GM18868 (cell line): ENCODE results near the gene TRIM3.
"Not testable (repeated sequence)": the region's sequence is repeated elsewhere in the genome, so short reads cannot be mapped to it uniquely, and the experiment has no call there.

ENCODE experiments used
- ATAC-seq: cut with Tn5 transposase; IDR thresholded peaks from one replicate; pipeline ENCODE4 v1.9.1; 2021; ENCODE audit warnings: mild to moderate bottlenecking, moderate library complexity; ENCODE audit not compliant: unreplicated experiment

The TRIM3 gene

DNA sequence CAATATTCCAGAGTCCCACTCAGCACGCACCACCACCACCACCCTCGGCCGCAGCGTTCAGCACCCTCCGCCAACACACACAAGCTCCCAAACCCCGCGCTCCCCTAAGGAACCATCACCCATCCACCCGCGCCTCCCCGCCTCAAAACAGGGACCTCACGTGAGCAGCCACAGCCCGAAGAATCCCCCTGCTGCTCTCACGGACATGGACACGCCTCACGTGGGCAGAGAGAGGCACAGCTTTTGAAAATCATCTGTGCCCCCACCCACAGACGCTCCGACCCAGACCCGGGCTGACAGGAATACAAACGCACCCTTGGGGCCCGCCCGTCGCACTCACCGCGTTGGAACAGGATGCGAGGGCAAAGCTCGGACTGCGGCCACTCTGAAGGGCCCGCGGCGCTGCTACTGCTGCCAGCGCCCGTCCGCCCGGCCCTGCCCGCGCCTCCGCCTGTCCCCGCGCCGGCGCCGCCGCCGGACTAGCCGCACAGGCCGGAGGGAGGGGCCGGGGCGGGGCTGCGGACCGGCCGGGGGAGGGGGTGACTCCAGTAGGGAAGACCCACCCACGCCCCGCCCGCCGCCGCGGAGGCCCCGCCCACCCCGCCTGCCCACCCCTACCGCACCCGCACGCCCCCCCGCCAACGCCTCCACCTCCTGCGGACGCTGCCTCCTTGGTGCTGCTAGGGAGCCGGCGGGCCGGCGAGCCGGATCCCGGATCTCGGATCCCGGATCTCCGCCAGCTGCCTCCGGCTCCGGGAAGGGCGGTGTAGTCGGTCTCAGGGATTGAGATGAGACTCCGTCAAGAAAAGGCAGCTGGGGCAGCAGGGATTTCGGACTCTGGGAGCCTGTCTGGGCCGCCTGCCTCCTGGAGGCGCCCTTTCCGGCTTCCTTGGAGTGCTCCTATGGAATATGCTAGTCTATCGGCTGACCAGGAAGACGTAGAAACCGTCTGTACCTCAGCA, at the start of gene TRIM3:
TRIM3 (minus strand) TSS at position 491 of the 962 bp plus-strand sequence. CDS start 8,246 bp downstream, outside the sequence.
- peak; percentile 58 for ATAC-seq

DNA sequence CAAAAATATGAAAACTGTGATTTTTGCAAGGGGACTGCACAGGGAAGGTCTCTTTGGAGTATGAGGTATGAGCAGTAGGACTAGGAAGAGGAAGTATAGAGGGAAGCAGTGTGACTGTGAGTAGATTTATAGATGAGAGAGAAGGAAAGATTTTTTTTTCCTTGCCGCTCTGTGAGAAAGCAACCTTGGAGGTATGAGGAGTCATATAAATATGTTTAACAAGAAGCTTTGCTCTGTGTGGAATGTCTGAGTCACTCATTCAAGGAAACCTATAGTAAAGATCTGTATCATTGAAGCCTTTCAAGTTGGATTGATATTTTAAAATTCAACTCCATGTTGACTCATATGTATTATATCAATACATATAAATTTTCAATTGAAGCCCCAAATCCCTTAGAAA, 49.5 kb upstream of the TRIM3 start:
- ATAC-seq: no peak

DNA sequence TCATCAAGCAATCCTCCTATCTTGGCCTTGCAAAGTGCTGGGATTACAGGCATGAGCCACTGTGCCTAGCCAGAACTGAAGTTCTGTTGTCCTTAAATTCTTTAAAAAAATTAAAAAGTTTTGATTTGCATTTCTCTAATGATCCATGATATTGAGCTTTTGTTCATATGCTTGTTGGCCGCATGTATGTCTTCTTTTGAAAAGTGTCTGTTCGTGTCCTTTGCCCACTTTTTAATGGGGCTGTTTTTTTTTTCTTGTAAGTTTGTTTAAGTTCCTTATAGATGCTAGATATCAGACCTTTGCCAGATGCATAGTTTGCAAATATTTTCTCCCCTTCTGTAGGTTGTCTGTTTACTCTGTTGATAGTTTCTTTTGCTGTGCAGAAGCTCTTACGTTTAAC, 48.2 kb upstream of the TRIM3 start:
- ATAC-seq: not testable (repeated sequence)

DNA sequence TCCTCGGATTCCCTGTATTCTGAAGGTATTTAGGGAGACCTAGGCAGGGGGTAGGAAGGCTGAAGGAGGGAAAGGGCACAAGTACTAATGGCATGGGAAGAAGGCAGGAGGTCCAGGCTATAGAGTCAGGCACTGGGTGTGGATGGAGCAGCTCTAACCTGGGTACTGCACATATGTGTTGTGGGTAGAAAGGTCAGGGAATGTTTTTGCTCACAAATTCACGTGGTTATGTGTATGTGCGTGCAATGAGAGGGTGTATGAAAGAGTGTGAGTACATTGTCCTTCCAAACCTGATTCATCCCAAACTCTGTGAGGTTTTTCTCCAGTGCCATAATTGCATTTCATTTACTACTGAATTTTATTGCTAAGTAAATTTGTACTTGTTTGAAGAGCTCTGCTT, 46.5 kb upstream of the TRIM3 start:
- ATAC-seq: no peak

DNA sequence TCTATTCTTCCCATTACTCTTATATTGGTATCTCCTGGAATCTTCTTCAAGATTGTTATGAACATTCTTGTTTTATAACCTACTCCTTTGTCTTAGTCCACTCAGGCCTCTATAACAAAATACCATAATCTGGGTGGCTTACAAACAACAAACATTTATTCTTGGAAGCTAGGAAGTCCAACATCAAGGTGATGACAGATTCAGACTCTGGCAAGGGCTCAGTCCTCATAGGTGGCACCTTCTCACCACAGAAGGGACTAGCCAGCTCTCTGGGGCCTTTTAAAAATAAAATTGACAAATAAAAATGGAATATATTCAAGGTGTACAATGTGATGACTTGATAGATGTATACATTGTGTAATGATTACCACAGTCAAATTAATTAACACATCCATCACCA, 43.1 kb upstream of the TRIM3 start:
- no peak for ATAC-seq

DNA sequence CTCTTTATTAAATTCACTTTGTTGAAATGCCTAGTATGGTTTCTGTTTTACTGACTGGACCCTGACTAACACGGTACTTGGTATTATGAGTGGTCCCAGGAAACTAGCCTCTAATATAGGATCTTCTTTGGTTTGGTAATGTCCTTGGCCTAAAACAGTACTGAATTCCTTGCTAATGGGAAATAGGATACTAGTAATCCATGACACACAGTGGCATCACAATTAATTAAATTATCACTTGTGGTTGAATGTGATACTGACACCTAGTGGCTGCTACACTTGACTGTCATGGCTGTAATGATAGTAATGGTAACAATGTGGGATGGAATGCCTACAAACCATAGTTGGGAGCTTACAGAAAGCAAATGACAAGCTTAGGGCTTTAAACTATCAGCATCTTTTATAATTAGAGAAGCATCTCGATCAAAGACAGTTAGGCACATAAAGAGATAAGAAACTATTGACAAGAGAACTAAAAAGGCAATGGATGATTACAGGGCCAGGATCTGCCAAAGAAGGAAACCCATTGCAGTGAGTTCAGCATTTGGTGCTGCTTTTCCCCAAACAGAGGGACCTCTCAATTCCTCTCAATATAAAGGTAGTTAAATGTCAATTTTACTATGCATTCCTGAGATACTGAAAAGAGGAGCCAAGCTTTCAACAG, 32.0 kb upstream of the TRIM3 start:
- no peak for ATAC-seq

DNA sequence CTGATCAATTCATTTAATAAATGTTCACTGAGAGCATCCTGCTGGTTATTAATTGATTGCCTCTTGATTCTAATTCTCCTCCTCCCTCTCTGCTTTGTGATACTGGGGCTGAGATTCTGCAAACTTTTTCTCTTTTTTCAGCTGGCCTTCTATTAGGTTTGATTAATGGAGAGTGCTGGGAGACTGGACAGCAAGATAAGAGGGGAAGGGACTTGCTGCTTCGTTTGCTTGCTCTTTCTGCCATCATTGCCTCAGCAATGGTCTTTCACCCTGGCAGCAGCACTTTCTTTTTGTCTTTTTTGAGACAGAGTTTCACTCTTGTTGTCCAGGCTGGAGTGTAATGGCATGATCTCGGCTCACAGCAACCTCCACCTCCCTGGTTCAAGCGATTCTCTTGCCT, 30.4 kb upstream of the TRIM3 start:
- ATAC-seq: no peak

DNA sequence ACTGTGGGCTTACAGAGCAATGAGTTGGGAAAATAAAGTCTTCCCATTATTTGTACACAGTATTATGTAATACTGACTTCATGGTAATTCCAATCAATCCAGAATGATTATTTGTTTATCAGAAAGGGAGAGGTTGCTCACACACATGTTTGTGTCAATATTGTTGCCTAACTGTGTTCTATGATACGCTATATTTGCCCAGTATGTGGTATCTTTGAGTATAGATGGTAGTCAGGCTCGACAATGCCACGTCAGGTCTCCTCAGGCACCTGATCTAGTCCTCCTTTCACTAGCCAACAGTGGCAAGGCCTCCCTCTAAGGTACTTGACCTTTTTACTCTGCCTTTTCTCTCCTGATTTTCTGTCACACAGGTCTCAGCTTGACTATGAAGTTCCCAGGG, 28.6 kb upstream of the TRIM3 start:
- no peak for ATAC-seq

DNA sequence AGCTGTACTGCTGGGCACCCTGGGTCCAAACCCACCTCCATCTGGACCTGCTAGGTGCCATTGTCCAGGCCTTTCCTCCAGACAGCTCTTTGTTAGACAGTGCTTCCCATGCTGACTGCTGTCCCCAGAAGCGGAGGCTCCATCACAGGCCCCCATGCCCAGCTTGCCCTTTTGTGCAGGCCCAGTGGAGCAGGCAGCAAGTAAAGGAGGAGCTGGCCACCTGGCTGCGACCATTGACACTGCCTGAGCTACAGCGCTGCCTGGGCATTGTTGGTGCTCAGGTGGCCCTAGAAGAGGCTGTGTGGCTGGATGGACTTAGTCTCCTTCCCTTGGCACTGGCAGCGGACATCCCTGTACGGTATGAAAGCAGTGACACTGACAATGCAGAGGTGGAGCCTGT, 24.8 kb upstream of the TRIM3 start:
- no peak for ATAC-seq

DNA sequence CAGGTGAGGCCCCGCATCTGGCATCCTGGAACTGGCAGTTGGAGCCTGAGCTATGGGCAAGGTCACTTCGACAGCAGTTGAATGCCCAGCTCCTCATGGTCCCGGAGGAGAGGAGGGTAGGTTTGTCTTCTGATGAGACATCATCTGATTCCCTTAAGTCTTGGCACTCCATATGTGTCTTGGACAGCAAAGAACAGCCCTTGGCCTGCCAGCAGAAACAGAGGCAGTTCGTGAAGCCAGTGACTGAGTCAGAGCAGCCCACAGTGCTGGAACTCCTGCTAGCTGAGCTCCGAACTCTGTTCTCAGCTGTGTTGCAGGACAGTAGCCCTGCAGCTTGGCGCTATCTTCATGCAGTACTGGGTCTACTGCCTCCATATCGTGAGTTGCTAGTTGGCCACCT, 24.4 kb upstream of the TRIM3 start:
- ATAC-seq: no peak

DNA sequence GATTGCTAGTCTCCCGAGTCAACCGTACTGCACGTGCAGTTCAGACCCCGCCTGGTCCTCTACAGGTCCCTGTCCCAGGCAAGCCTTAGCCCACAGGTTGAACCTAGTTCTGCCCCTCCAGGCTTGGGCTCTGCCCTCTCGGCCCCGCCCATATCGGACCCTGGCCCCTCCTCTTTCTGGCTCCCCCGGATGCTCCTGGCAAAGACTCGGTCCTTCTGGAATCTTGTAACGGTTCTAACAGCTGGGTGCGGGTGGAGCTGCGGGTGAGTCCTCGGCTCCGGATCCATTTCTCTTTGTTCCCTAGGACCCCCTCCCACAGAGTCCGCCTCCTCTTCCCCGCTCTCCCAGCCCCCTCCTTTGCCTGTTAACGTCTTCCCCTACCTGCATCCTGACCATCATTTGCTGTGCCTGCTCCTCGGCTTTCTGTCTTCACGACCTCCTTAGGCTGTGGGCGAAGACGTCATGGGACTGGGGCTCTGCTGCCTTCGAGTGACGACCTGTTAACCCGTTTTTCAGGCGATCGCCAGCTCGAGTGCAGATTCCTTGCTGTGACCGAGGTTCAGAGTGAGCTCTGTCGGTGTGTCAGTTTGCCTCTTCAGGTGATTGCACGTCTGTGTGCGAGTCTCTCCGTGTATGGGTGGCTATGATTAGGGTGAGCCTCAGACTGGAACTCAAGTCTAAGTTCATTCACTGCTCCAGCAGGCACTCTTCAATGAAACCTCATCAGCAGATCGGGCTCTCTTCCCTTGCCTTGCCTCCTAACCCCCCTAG, 23.5 kb upstream of the TRIM3 start, which contains the start of gene DNHD1:
DNHD1 (plus strand) TSS at position 212 of the 771 bp plus-strand sequence. CDS start 936 bp downstream, outside the sequence.
- ATAC-seq: no peak

DNA sequence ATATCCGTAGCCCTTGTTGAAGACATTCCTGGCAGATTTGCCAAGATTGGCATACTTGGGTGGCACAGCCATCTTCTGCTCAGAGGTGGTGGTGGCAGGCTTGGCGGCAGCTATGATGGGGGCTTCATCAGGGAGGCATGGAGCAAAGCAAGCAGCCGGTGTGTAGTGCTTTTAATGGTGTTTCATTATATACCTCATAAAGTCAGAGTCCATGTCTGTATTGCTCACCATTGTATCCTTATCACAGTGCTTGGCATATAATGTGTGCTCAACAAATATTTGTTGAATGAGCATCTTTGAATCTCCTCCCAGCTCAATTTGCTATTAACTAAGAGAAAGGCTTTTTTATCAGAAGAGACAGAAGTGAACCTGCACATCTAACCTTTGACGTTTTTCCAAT, 15.6 kb upstream of the TRIM3 start:
- ATAC-seq: no peak

DNA sequence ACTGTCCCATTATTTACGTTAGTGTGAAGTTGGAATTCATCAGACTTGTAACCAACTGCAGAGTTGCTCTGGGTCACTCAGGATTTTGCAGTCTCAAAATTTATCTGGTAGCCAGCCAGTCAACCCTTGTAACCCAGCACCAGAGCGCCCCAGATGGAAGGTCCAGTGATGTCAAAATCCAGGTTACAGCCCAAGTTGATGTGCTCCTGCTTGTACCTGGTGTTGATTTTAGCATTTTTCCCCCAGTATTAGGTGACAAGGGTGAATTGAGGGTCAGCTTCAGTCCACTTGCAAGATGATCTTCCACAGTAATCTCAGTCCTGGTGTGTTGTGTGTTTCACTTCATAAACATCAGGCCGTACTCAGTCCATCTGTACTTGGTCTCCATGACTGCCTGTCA, 15.1 kb upstream of the TRIM3 start:
- ATAC-seq: no peak

DNA sequence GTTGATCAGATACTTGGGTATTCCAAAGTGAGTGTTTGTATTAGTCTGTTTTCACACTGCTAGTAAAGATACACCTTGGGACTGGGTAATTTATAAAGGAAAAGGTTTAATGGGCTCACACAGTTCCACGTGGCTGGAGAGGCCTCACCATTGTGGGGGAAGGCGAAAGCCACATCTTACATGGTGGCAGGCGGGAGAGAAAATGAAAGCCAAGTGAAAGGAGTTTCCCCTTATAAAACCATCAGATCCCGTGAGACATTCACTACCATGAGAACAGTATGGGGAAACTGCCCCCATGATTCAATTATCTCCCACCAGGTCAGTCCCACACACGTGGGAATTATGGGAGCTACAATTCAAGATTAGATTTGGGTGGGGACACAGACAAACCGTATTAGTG, 14.6 kb upstream of the TRIM3 start:
- no peak for ATAC-seq

DNA sequence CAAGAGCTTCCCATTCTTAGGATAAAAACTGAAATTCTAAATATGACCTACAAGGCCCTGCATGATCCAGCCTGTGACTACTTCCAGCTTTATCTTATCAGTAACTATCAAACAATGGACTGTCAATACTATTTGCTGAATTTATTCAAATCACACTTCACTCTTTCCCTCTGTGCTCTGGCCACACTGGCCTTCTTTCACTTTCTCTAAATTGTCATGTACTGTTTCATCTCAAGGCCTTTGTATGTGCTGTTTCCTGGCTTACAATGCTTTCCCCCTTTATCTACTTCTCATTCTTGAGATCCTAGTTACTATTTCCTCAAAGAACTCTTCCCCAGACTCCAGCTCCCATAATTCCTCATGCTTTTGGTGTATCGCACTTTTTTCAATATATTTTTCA, 13.2 kb upstream of the TRIM3 start:
- ATAC-seq: no peak

DNA sequence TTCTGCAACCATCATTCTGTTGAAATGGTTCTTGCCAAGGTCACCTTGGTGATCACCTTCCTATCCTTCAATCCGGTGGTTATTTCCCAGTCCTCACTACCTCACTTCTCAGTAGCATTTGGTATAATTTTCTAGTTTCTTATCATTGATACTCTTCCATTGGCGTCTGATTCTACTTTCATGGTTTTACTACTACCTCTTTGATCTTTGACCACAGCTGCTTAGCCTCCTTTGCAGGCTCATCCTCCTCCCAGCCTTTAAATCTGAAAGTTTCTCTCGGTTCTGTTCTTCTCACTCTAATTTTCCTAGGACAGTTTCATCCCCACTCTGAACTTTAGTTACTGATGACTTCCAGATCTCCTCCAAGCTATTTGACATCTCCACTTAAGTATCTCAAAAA, 12.5 kb upstream of the TRIM3 start:
- ATAC-seq: no peak

DNA sequence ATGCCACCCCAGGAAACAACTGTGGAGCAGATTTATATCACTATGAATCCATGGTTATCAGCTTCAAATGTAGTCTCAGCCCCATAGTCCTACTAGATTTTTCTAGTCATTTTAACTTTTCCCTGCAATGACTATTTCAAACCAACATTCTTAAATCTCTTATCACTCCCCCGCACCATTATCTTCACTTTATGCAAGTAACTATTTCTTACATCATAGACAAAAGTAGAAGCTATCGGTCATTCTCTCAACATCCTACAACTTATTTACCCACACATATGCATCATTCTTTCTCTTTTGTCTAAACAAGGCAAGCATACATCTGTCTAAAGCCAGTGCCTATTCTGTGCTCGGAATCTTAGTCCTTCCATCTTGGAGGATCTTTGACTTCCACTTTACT, 11.9 kb upstream of the TRIM3 start:
- no peak for ATAC-seq

DNA sequence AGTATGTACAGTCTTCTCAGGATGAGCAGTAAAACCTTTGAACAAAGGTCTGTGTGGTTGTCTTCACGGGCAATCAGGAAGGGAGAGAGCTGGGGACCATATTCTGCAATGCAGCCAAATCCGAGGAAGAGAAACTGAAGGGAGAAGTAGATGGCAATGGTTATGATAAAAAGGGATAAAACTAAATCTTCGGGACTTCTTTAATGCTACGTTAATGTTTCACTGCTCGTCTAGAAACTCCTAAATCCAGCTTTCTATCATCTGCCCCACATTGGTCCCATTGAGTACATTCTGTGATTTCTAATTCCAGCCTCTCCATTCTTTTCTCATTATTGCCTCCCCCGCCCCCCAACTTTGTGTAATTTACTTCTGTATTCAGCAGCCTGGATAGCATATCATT, 9.3 kb upstream of the TRIM3 start:
- ATAC-seq: no peak

DNA sequence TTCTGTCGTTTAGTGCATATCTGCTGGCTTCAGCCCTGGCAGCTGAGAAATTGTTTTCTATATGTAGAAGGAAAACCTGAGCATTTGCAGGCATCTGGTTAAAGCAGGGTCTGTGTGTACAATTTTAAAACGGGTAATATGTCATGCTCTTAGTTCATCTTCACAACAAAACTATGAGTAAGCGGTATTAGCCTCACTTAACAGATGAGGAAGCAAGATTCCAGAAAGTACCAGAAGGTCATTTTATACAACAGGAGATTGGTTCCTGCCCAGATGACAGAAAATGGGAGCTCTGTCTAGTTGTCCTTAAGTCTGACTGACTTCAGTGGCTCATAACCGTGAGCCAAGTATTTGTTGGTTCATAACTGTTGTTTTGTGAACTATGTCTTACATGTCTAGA, 8.7 kb upstream of the TRIM3 start:
- ATAC-seq: no peak

DNA sequence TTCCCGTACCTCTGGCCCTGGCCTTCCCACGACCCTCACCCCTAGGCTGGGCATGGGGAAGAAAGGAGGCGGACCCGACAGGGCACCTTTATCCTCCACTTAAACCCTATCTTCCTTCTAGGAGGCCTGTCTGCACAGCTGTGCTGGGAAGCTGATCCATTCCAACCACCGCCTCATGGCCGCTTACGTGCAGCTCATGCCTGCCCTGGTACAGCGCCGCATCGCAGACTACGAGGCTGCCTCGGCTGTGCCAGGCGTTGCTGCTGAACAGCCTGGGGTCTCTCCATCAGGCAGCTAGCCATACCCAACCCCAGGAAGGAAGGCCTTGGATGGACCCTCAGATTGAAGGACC, 8.2 kb upstream of the TRIM3 start:
- ATAC-seq: peak; percentile 4
